ENCODE data around the gene CSF1.

DNA sequence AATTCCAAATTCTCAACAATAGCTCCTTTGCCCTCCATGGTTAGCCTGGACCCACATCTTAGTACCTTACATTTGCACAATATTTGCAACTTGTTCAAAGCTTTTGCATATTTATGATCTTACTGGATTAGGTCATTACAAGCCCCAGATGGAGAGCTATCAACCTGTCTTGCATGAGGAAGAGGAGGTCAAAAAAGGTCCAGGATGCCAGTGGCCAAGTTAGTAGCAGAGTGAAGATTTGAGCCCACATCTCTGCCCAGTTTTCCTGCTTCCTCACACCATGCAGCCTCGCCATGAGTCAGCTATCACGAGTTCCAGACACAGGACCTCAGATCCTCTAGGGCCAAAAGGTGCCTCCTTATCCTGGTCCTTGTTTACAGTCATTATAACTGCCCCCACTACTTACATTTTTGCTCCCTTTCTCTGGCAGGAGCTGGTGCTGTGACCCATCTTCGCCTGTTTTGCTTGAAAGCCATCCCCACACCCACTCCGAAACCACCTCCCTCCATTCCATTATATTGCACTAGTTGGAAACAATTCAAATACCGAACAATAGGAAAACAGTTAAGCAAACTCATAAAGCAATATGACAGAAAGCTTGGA is 68.9 kb downstream of the CSF1 start:
- no peak for TF ChIP-seq POLR2A (IDR thresholded peaks at IDR 0.05)
- TF ChIP-seq, protein P1, sequence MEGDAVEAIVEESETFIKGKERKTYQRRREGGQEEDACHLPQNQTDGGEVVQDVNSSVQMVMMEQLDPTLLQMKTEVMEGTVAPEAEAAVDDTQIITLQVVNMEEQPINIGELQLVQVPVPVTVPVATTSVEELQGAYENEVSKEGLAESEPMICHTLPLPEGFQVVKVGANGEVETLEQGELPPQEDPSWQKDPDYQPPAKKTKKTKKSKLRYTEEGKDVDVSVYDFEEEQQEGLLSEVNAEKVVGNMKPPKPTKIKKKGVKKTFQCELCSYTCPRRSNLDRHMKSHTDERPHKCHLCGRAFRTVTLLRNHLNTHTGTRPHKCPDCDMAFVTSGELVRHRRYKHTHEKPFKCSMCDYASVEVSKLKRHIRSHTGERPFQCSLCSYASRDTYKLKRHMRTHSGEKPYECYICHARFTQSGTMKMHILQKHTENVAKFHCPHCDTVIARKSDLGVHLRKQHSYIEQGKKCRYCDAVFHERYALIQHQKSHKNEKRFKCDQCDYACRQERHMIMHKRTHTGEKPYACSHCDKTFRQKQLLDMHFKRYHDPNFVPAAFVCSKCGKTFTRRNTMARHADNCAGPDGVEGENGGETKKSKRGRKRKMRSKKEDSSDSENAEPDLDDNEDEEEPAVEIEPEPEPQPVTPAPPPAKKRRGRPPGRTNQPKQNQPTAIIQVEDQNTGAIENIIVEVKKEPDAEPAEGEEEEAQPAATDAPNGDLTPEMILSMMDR (IDR thresholded peaks at IDR 0.05): no peak
